Hematopoietic multipotent progenitor cell (in vitro differentiated cells): Measurements from ENCODE around the gene FN1. TPM values are rescaled to one million over a fixed set of nuclear protein-coding genes. Genes with fewer than 3 reads are reported as not detected.
A peak's percentile ranks its signal among the peaks of the same experiment; 100 is the strongest.

Source experiments
- DNase-seq, 3 donors: peaks; one replicate each; pipeline ENCODE4 v3.0.0-alpha.2; 2011 to 2015; ENCODE audit warnings: low read depth in 2 of 3, low spot score in 2 of 3
- total RNA-seq: library from RNA; depleted of rRNA; stranded (reverse); fragments of >200 nt; gene quantifications from one replicate; pipeline ENCODE4 v1.2.3, GENCODE V29; 2012

The FN1 gene
- total RNA-seq, 1 donor: 0.54 TPM

DNA sequence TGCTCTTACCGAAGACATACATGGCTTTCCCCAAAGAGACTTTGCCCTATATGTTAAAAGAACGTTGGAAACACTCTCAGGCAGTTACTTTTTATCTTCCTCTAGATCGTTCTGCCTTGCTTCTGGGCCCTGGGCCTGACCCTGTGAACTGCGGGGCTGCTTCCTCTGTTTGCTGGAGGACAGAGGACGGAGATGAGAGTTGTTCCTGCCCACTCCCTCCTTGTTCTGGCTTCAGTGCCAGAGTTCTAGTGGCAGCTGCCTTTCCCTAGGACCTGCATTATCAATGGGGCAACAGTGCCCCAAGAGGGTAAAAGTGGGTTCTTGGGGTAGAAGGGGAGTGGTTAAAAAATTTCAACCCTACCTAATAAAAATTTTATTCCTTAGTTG lies 6.5 kb upstream of the FN1 start:
- no peak for DNase-seq

DNA sequence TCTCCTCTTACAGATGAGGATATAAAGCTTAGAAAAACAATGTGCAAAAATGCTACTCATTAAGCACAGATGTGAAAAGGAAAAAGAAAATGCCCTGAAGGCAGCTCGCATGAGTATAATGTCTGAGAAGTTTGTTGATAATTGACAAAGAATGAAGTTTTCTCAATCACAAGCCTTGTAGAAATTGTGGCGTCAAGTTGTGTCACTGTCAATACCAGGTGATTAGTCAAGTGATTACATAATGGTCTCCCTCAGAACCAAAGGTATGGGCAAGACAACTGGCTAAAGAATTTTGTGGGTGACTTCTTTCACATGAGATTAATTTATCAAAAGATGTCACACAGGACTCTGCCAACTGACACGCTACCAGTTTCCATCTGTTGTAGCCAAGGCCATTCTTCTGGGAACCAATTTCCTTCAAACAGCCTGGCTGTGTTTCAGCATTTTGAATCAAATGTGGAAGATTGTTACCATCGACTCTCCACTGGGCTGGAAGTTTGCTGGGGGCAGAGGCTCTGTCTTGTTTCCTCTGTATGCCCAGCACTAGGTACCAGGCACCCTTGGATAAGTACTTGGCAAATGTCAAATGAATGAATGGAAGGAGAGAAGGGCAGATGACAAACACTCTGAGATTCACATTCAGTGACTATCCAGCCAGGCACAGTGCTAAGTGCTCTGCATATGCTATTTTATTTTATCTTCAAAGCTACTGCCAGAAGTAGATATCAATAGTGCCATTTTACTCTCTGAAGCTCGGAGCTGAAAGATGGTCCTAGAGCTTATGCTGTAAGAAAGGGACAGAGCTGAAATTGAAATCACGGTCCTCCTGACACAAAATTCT lies 5.9 kb upstream of the FN1 start:
- no peak for DNase-seq

DNA sequence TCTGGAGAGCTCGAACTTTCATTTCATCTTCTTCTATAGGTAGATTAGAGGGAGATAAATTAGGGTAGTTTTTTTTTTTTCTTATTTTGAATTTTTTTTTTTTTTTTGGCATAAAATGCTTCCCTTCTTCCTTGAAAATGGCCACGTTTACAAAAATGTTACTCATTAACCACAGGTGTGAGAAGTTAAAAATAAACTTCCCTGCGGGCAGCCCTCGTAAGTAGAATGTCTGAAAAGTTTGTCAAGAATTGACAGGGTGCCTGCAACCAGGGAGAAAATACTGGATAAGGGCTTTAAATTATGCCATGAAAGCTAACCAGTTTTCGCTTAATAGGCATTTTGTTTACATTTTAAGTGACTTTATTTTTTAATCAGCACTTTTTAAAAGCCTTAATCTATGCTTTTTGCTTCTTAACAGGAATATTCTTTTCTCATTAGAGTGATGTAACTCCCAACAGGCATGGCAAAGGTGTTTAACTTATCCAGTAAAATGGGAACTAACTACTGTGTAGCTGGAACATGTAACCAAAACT lies 4.2 kb upstream of the FN1 start:
- no peak for DNase-seq

DNA sequence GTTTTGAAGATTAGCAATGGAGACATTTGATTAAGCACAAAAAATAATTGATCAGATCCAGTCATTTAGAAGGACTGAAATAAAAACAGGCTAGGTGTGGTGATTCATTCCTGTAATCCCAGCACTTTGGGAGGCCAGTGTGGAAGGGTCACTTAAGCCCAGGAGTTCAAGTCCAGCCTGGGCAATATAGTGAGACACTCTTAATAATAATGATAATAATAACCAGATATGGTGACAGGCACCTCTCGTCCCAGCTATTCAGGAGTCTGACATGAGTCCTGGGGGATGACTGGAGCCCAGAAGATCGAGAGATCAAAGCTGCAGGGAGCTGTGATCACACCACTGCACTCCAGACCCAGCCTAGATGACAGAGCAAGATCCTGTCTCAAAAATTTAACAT lies 3.5 kb upstream of the FN1 start:
- DNase-seq: no peak

DNA sequence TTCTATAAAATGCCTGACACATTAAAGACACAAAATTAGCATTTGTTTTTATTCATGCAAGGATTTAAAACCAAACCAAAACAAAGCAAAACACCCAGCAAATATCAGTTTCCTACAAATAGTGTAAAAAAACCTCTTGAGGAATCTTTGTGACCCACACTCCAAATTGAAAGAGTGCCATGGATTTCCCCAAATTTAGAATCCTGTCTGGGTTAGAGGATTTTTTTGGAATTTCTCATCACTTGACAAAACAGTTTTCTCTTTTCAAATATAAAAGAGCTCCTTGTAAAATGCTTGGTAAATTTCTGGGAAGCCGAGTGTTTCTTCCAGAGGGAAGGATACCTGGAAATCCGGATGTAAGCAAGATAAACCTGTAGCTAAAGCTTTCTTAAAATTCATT lies 1.7 kb upstream of the FN1 start:
- no peak for DNase-seq

DNA sequence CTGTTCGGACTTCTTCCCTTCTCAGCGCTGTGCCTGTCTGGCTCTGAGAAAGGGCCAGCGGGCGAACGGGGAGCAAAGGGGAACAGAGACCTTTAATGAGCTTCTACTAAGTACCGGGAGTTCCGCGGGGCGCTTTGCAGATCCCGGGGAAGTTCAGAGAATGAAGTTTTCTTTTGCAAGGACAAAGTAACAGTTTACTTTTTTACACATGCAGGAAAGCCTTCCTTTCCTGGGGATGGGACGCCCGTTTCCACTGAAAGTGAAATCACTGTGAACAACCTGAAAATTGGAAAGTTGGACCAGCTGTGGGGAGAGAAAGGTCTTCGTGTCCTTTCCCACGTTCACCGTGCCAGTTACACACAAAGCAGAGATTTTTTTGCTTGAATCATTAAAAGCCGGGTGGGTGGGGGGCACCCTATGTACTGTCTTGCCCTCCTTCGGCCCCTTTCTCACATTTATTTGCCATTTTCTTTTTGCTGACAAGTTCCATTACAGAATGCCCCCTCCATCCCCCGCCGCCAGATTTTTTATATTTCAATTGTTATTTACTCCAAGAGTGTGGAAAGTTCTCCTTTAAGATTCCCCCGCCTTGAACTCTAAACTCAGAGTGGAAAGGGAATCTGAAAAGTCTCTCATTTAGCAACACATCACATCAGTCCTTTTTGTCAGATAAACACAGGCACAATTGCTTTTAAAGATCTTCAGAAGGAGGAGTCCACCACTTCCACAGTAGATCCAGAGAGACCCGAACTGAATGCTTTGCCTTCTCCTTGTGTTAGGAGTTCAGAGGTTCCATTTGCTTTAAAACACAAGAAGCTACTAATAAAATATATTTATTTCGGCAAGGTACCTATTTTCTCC lies 1.1 kb upstream of the FN1 start:
- DNase-seq: peak in 1 of 3 donors; percentile 15

DNA sequence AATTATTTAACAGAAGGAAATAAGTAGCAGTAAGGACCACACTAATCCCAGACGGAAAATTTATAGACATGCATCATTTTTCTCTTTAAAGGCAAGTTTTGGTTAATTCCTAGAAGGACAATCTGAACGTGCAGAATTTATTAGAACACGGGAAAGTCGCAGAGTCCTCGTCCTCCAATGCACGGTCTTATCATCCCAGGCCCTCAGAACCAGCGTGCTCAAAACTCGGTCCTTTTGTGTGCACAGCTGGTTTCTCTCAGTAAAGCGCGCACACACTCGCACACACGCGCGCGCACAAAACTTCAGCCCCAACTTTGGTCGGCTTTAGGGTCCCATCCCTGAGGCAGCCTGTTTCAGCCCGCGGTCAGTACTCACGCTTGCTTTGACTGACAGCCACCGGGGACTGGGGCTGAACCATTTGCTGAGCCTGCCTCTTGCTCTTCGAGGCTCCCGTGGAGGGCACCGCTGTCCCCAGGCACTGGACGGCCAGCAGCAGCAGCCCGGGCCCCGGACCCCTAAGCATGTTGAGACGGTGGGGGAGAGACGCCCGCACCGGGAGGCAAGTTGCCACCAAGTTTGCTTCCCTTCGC lies 493 bp downstream of the FN1 start:
- DNase-seq: peak in 1 of 3 donors; percentile 40

DNA sequence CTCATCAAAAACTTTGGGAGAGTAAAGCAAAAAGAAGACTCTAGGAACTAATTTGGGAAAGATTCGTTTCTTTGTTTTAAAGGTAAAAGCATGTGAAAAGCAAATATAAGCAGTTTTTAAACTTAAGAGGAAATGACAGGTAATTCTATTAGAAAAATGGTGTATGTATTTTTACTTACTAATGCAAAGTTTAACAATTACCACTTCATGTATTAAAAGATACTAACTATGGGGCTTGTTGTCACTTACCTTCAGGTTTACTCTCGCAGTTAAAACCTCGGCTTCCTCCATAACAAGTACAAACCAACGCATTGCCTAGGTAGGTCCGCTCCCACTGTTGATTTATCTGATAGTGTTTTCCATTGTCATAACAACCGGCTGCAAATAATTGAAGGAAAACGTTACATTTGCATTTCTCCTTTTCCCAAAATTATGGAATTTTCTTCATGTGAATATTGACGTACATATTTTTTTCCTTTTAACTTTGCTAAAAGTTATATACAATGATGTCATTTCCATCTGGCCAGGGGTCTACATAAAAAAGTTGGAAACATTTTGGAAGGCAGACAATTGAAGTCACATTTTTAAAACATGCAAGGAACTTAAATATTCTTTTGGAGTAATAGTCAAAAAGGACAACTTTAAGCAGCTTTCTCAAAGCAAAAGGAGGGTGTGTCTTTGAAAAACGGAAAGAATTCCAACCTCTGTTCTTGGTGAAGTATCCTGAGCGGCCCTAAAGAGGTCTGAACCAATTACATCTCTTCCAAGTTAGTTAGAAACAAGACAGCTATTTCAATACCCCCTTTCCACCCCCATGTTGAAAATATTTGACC lies 1.2 kb downstream of the FN1 start:
- DNase-seq: no peak

DNA sequence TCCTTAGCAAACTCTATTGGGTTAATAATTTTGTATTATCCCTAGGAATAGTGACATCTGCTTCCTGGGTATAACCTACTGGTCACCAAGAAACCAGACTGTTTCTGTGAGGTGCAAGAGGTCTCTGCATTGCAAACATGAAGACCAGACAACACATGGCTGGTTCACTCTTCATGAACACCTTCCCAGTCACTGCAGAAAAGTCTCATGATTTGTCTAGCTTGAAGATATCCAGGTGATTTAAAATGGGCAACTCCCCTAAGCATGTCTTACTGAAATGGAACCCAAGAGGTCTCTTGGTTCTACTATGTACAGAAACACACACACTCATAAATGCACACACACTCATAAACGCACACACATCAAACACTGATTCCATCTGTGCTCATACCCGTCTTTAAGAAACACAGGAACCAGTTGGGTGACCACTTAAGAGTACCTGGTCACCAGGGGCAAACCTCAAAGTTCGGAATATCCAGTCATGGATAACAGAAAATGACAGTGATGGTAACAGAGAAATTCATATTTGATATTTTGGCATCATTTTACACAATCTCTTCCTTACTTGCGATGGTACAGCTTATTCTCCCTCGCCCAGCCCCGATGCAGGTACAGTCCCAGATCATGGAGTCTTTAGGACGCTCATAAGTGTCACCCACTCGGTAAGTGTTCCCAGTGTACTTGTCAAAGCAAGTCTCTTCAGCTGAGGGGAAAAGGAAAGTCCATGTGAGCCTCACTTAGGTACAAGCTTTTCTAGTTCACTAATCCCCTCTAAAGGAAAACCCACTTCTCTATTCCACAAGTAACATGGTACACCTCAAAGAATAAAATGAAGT lies 2.9 kb downstream of the FN1 start:
- no peak for DNase-seq

DNA sequence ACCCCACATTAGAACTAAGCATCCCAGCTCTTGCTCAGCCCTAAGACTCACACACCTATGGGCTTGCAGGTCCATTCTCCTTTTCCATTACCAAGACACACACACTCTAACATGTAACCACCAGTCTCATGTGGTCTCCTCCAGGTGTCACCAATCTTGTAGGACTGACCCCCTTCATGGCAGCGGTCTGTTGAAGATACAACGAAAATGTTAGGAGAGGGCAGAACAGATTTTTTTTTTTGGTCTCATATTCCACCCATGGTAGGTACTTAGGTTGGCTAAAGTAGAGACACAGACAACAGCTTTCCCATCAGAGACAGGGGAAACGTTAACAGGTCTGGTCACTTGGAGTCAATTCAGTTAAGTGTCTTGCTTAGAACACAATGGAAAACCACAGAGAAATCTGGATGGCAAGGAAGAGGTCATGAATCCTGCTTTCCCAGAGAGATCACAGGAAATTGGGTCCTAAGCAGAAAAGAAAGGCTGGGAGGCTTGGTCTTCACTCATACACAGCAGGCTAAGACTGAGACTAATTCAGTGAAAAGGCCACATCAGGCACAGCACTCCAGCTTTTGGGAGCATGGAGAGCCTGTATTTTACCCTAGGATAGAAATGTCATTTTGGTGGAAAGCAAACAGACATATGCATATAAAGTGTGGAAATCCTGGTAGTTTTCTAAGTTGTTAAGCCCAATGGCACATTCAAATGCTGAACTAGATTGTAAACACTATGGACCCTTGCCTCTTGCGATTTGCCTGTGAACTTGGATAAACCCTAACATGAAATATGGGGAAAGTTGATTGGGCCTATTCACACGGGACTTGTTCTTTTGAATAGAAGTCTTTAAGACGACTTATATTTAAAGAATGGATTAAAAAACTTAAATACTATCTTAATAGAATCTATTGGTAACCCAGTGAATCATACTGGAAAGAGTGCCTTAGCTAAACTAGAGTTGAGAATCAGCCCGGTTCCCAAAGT lies 3.8 kb downstream of the FN1 start:
- no peak for DNase-seq

DNA sequence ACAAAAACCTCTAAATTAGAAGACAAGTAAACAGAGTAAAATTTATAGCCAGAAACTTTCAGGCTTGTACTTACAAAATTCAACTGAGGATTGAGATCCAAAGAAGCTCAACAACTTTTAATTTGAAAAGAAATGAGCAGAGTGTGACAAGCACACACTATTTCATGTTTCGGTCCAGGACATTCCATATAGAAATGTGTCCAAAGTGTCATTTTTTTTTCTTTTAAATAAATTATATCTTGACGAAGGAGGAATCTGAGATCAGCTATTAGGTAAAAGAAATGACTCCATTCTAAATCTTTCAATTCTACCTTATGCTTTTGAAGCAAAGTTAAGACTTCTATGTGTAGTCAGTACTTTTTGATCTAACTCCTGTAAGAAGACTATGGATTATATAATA lies 4.6 kb downstream of the FN1 start:
- no peak for DNase-seq

DNA sequence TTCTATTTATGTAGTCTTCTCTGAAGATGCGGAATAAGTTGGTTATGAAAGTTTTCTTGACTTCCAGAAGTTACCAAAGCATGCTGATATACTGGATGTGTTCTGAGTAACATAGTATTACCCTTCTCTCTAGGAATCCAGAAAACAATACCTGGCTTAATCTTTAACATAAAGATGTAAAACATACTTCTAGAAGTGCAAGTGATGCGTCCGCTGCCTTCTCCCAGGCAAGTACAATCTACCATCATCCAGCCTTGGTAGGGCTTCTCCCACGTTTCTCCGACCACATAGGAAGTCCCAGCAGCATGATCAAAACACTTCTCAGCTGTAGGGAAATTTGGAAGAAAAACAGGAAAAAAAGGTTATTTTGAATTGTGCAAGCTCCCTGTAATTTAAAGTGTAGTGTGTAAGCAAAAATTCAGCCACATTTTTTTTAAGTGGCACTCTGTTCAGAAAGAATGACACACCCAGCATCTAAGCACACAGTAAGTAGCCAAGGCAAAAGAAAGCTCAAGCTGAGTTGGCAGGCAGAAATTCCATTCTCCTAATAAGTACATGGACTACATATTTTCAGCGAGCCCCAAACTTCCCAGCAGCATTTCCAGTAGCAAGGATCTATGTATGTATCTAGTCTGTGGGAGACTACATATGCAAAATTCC lies 5.2 kb downstream of the FN1 start:
- DNase-seq: no peak

DNA sequence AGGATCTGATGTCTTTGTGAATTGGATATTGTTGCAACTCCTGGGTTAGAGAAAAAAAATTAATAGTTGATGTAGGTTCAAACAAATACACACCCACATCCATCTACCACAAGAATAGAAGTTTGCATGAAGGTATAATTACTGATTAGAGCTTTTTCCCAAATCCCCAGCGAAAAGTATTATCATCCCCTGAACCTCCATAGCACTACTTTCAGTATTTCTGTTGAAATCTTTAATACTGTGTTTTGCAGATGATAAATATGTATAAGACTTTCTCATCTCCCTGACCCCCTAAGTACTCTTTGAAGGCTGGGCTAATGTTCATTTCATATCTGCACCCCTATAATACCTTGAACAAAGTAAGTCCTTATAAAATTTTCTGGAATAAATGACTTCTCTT lies 6.4 kb downstream of the FN1 start:
- DNase-seq: no peak

DNA sequence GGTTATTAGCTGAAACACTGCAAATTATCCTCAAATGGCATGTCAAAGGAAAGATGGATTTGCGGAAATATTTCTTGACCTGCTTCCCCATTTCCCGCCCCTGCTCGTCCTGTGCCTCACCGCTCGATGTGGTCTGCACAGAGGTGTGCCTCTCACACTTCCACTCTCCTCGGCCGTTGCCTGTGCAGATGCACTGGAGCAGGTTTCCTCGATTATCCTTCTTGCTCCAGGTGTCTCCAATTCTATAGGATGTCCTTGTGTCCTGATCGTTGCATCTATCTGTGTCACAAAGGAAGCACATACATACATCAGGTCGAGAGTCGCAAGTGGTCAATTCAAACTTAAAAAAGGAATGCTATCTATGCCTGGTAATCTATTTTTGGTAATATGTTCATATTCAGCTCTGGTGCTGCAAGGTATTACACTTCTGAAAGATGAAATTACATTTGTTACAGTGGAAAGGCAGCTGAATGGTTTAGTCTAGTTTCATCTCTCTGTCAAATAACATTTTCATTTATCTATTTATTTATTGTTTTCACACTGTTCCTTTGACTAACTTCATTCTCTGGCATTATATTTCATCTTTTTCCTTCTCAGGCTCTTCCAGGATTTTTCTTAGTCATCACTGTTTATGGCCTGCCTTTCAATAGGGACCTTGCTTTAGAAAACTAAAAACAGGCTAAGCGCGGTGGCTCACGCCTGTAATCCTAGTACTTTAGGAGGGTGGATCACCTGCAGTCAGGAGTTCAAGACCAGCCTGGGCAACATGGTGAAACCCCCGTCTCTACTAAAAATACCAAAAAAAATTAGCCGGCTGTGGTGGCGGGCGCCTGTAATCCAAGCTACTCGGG lies 7.6 kb downstream of the FN1 start:
- no peak for DNase-seq

DNA sequence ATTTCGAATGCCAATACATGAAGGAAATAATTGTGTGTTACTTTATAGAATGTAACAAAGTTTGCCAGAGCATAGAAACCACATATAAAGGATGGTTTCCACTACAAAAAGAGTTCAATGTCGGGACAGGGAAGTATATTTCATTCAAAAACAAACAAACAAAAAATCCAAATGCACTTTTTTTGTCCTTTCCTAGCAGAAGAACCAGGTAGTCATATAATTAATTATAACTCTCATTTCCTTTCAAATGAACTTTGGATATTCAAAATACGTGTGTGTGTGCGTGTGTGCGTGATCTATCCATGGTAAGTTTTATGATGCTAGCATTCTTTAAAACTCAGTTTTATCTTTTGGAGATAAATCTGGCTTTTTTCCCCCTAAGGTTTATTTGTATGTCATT lies 8.3 kb downstream of the FN1 start:
- DNase-seq: no peak

DNA sequence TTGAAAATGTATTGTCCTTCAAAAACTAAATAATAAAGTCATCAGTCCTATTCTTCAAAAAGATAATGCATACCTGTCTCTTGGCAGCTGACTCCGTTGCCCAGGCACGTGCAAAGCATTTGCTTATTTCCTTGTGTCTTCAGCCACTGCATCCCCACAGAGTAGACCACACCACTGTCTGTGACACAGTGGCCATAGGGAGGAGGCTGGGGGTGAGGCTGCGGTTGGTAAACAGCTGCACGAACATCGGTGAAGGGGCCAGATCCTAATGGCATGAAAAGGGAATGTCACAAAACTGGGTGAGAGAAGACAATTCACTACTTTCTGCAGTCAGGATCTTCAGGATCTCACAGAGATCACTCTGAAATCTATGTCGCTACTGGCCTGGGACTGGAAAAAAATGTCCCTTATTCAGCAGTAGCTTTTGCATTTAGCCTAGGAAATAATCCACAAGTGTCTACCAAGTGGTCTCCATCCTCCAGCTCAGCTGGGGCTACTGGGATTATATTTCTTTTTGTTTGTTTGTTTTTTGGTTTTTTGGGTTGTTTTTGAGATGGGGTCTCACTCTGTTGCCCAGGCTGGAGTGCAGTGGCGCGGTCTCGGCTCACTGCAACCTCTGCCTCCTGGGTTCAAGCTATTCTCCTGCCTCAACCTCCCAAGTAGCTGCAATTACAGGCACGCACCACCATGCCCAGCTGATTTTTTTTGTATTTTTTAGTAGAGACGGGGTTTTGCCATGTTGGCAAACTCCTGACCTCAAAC lies 10.7 kb downstream of the FN1 start:
- DNase-seq: no peak
